HG03520 (cell line): ENCODE data around the gene TET3.

ENCODE experiments used
- ATAC-seq: cut with Tn5 transposase; IDR thresholded peaks from one replicate; pipeline ENCODE4 v1.9.1; 2021; ENCODE audit warnings: mild to moderate bottlenecking, moderate library complexity; ENCODE audit not compliant: unreplicated experiment

The TET3 gene

DNA sequence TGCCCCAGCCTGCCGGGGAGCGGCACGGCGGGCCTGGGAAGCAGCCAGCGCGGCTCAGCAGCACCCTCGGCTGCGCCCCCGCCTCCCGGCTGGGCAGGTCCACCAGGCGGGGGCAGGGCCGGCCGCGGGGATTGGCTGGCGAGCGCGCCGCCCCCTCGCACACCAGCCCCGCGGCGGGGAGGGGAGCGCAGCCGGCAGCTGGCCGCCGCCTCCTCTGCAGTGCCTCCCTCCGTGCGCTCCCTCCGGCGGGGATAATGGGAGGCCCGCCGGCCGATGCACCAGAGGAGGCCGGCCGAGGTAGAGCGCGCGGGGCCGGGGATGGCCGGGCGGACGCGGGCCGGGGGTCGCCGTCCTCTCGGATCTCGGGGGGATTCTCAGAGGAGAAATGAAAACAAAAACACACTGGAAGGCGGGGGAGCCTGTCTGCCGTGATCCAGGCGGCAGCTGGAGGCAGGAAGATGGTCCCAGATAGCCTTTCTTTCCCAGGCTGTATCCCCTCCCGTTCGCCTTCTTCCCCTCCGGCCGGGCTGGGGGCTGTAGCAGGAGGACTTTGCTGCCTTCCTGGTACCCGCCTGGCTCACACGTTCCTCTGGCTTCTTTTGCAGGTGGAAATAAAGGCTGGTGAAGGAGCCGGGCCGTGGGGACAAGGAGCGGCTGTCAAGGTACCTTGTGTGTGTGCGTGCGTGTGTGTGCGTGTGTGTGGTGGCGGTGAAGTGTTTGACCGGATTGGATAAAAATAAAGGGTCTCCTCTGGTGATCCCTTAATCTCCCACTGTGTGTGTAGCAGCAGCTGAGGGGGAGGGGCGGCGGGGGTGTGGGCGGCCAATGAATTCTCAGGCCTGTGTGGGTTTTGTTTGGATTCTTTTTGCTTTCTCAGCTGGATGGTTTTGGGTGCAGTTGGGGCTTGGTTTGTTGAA is 18.1 kb downstream of the TET3 start:
- ATAC-seq, result peak; percentile 89

DNA sequence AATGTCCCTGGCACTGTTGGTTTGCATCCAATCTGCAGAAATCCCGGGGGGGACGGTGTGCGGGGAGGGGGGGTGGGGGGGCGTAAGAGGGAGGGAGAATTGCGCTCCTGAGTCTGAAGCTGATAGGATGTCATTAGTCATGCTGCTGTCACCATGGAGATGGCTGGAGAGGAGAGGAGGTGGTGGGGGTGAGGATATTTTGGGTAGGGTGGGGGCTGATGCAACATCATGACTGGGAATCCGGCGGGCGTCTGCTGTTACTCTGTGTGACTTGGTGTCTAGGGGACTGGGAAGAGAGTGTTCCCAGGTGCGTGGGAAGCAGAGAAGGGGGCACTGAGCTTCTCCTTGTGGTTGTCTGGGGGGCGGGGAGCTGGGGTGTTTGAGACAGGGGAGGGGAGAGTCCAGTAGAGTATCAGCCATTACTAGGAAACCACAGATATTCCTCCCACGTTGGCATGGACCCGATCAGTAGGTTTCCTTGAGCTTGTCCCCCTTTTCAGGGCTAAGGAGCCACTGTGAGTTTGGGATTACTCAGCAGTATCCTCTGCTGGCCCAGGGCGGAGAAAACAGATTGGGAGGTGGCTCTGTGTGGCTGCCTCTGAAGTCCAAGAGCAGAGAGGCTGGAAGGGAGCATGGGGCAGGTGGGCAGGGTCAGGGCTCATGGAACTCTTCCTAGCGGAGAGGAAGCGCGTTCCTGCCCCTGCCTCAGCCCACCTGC is 18.9 kb downstream of the TET3 start:
- ATAC-seq, result no peak

- no peak for ATAC-seq
These were observed 19.8 kb downstream of the TET3 start for GRCh38 chr2:74004212-74005182.

DNA sequence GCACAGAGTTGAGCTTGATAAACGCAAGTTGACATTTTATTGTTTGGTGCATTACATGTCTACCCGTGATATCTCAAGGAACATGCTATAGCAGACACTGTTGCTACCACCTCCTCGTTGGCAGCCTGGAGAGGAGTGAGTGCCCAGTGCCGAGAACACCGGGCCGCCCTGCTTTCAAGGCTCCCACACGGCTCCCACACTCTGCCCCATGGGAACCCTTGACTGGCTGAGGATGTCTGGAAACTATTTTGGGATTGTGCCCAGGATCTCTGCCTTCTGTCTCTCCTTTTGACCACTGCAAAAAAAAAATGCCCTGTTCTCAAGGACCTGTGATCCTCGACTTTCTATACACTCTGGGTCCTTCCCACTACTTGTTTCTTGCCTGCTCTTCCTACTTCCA is 21.1 kb downstream of the TET3 start:
- no peak for ATAC-seq

DNA sequence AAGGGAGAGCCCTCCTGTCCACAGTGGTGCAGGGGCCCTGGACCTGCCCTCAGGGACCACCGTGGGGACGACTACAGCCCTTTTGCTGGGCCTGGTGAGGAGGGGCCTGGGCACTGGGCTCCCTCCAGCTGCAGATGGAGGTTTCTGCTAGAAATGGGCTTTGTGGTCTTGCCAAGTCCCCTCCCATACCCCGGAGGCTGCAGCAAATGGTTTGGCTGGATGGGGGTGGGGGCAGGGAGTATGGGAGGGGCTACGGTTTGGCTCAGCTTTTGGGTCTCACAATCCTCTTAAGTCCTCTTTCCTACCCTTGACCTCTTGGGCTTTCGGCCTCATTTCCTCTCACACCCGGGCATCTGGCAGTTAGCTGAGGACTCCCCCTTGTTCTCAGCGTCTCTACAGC is 21.7 kb downstream of the TET3 start:
- no peak for ATAC-seq

DNA sequence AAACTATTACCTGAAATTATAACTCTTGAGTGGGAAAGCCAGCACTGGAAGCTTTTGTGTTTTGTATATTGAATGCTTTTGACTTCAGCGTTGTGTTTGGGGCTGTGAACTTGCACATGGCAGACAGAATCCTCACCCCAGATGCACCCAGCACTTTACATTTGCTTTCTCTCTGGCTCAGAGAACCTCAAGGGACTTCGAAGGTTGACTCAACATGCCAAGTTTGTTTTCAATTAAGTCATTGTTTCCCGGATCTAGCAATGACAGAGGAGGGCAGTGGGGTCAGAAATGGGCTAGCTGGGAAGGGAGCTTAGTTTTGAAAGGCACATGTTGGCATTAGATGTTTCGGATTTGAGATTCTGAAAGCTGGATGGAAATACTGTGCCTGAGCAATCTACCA is 22.4 kb downstream of the TET3 start:
- ATAC-seq, result no peak

- no peak for ATAC-seq
These were observed 23.0 kb downstream of the TET3 start for GRCh38 chr2:74007711-74008110.

- ATAC-seq, result no peak
These were observed 24.2 kb downstream of the TET3 start for GRCh38 chr2:74008761-74009395.

DNA sequence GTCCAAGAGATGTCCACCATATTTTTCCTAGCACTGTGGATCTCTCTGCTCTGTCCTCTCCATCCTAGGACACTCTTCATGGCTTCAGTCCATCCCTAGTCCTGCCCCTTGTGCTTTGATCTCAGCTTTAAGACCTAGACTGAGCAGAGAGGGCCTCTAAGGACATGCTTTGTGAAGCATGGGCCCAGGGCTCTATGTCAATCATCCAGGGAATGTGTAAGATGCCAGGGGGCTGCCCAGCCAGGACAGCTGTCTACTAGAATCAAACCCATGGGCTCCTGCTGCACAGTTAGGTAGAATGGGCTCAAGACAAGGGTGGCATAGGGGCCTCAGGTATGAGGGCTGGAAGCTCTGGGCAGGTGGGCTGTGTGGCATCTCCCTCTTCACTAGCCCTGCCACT is 24.9 kb downstream of the TET3 start:
- ATAC-seq, result no peak

GRCh38 chr2:74010087-74010541 is 25.4 kb downstream of the TET3 start:
- no peak for ATAC-seq

DNA sequence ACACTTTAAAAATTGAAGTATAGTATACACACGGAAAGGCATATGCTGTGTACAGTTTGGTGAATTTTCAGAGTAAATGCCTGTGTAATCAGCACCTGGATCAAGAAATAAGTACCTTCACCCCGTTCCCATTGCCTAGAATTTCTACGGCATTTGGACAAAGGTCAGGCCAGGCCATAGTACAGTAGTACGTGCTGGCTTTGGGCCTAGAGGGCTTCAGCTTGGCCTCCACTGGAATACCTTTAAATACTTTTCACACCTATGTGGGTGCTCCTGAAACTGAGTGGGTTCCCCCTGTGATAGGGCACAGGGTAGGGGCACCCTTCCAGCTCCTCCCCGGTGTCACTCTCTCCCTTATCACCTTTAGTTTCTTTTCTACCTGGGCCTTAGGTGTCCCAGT is 26.5 kb downstream of the TET3 start:
- no peak for ATAC-seq

DNA sequence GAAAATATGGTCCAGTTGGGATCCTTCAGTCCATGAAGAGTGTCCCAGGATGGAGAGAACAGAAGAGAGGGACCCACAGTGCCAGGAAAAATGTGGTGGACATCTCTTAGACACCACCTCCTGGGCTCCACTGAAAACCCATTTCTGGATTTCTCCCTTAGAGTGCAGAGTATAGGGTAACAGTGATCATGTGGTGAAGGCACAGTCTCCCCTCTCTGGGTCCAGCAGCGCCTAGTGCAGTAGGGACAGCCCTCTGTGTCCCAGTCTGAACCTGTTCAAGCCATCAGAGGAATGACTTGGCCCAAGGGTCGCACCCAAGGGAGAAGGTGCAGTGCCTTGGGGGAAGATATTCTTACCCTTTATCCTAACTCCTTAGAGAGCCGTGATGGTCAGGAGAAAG is 30.1 kb downstream of the TET3 start:
- ATAC-seq, result no peak

DNA sequence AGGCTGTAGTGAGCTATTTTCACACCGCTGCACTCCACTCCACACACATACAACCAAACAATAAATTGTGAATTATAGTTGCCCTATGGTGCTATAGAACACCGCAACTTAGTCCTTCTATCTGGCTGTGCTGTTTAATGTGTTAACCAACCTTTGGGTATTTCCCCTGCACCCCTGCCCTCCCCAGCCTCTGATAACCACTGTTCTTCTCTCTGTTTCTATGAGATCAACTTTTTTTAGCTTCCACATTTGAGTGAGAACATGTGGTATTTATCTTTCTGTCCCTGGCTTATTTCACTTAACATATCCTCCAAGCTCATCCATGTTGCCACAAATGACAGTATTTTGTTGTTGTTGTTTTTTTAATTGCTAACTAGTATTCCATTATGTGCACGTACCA is 32.5 kb downstream of the TET3 start:
- no peak for ATAC-seq

DNA sequence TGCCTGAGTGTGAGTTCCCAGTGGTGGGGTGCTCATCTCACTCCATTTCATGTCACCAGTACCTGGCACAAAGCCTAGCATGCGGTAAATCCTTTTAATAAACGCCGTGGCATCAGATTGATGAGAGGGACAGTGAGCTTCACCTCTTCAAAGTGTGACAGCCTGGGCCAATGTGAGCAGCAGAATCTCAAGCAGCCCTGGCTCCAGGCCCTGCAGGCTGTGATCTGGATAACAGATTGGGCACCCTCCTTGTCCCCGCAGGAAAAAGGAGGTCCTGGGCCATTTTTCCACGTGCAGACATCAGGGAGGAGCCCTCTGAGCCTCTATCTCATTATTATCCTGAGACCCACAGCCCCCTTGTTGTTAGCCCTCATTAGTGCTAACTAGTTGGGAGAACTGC is 34.8 kb downstream of the TET3 start:
- no peak for ATAC-seq

DNA sequence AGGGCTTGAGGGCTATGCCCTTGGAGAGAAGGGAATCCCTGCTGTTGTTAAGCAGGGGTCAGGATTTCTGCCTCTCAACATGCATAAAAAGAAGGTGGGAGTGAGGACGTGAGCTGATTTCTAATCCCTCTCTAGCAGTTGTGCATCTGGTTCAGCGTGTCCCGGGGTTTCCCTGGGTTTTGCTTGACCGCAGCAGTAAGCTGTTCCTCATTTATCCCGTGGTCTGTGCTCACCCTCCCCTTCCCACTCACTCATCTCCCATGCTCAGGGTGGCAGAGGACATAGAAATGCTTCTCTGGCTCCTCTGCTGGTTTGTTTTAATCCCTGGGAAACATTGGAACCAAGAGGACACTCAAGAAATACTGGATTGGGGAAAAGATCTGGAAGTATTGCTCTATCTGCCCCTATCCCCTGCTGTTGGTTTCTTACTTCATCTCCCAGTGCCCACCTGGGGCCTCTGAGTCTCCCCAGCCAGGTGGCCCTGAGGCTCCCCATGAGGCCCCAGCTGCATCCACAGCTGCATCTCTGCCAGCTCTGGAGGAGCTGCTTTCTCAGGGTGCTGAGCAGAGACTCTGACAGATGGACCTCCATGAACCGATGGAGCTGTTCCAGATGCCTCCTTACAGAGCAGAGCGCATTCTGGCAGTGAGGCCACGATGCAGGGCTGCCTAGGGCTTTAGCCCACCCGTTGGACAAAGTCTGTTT is 36.1 kb downstream of the TET3 start:
- no peak for ATAC-seq

GRCh38 chr2:74021407-74021755 is 36.7 kb downstream of the TET3 start:
- no peak for ATAC-seq

- ATAC-seq, result no peak
These were observed 39.5 kb downstream of the TET3 start for GRCh38 chr2:74024216-74024615.

- ATAC-seq, result no peak
These were observed 41.4 kb downstream of the TET3 start for GRCh38 chr2:74025971-74026612.

- no peak for ATAC-seq
These were observed 42.1 kb downstream of the TET3 start for GRCh38 chr2:74026687-74027241.
